GM19395 (cell line): ENCODE data around the gene DMRTC2.

Experiments used
- ATAC-seq: cut with Tn5 transposase; IDR thresholded peaks from one replicate; pipeline ENCODE4 v1.9.1; 2021; ENCODE audit warnings: mild to moderate bottlenecking, moderate library complexity; ENCODE audit not compliant: unreplicated experiment

Gene DMRTC2

DNA sequence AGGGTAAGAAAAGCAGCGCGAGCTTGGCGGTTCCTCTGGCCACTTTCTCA, at the start of gene DMRTC2:
Gene DMRTC2, plus strand, starts transcription at position 42 of the 50 bp plus-strand sequence. CDS start 2,387 bp downstream, outside the sequence.
- ATAC-seq: no peak

DNA sequence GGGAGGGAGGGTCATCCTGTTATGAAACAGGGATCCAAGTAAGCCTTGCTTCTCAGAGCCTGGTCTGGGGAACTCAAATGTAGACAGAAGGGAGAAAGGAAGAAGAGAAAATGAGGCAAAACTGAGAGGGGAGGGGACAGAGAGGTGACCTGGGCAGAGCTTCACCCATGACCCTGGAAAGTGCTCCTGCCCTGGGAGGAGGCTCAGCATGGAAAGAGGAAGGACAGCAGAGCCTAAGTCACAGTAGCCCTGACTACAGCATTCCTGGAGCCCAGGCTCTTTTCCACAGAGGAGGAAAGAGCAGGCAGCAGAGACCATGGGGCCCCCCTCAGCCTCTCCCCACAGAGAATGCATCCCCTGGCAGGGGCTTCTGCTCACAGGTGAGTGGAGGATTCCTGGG, 48.5 kb upstream of the DMRTC2 start, which contains the start of gene CEACAM3:
Gene CEACAM3, plus strand, starts transcription at position 226 of the 400 bp plus-strand sequence. Its CDS starts 91 bp downstream, at position 317.
- no peak for ATAC-seq

DNA sequence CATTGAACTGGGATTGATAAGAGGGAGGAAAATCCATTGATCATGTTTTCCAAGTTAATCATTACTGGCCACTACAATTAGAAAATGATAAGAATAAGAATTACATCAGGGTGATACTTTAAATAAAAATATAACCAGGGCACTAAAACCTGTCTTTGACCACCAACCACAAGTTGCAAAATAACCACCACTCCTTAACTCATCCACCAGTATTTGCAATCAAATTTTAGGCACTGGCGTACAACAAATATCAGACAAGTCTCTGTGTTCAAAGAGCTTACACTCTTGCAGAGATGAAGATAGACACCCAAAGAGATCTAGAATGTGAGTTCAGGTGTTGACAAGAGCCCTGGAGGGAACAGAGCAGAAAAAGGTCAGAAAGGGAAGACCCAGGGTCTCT, 47.9 kb upstream of the DMRTC2 start:
- no peak for ATAC-seq

DNA sequence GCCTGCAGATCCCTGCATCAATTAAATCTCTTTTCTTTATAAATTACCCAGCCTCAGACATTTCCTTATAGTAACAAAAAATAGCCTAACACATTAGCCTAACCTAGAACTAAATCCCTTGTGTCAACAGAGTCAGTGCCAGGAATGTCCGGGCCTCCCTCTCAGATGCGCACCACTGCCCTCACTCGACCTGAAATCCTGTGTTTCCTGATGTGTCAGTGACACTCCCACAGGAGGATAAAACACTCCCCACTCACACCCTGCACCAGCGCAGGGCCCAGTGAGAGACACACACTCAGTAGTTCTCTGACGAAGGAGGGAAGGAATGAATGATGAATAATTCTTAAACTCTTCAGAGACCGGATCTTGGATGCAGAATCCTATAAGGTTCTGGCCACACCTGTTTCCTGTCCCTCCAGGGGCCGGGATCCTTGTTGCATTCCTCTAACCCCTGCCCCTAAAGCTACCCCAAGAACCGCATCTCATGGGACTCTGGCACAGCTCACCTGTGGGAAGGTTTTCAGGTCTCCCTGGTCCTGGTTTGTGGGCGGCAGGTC, 45.3 kb upstream of the DMRTC2 start:
- ATAC-seq: no peak

DNA sequence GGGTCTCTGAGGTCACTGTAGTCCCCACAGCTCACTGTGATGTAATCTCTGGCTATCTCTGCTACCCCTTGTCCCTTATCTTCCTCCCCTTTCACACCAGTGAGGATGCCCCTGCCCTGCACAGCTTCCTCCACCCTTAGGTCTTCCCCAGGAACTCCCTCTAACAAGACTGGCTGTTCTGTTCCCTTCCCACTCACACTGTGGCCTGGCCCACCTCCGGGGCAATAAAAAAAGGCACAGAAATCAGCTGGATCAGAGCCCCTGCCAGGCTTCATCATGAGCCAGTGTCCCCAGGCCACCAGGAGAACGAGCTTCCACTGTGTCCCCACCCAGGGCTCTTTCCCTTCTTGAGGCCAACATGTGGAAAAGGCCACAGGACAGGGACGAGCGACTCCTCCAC, 43.8 kb upstream of the DMRTC2 start:
- ATAC-seq: no peak

DNA sequence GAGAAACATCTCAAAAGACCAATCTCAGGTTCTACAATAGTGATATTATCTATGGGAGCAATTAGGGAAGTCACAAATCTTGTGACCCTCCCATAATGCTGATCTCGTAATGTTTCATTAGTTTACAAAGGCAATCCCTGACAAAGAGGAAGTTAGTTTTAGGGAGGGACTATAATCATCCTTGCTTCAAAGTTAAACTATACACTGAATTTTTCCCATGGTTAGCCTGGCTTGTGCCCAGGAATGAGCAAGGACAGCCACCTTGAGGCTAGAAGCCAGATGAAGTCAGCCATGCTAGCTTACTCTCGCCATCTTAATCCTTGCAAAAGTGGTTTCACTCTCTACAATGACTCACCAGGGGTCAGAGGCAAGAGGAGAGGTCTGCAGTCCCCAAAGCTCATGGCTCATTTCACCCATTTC, 43.0 kb upstream of the DMRTC2 start:
- ATAC-seq: no peak

DNA sequence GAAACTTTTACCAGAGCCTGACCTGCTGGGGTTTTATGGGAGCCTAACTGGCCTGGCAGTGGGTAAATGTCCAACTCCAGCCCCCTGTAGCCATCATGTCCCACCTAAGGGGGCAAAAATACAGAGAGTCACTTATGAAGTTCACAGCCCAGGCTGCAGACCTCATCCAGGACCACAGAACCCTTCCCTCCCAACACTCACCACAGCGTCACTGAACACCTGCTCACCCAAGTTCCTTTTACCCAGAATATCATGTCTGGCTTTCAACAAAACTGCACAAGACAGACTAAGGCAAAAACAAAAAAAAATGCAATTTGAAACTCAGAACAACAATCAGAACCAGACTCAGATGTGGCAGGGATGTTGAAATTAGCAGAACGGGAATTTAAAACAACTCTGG, 42.1 kb upstream of the DMRTC2 start:
- no peak for ATAC-seq

DNA sequence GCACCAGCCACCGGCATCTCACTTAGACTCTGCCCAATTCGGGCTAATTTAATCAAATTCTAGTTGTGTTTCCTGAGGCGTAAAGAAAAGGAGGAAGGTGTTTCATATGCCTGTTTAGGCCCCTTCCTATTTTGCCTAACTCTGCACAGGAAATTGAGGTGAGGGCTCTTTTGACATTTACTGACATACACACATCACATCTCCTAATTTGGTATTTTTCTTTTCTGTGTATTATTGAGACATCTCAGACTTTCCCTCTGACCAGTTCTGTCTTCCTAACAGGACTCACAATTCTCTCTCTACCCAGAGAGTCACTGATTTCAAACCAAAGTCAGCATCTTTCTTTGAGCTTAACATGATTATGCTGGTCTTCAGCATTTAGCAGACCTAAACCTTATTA, 40.5 kb upstream of the DMRTC2 start:
- ATAC-seq: no peak

DNA sequence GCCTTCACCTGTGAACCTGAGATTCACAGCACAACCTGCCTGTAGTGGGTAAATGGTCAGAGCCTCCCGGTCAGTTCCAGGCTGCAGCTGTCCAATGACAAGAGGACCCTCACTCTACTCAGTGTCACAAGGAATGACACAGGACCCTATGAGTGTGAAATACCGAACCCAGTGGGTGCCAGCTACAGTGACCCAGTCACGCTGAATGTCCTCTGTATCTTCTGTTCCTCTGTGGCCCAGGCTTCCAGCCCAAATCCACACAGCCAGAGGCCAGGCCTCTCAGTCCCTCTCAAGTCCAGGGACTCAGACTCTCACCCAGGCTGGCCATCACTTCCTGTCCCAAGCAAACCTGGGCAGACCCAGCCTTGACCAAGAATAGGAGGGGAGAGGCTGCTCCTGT, 37.7 kb upstream of the DMRTC2 start:
- ATAC-seq: no peak

DNA sequence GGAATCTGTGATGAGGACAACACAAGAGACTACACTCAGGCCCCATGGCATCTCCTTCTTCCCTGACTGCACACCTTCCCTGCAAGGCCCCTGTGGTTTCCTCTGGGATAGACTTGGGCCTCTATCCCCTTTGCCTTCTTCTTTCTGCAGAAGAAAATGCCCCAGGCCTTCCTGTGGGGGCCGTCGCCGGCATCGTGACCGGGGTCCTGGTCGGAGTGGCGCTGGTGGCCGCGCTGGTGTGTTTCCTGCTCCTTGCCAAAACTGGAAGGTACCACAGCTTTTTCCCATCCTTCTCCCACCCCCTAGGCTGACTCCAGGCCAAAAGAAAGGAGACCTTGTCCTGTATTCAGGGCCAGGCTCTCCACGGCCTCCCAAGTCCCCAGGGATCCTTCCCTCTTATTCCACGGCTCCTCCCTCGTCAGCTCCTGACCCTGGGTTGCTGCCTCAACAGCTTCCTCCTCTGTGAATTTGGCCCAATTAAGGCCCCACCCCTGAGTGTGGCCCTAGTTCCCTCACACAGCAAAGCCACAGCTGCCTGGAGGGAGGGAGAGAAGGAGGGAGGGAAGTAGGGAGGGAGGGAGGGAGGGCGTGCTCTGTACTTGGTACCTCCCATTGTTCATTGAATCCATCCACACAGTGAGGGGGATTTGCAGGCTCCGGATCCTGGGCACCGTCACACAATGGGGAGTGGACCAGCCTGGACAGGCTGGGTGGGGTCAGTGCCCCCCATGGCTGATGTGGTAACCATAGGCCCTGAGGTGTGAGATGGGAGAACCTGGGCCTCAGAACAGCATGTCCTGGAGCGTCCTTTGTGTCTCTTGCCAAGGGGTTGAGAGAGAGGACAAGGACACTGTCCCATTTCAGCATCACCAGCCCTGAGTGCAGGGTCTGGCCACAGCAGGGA, 35.9 kb upstream of the DMRTC2 start:
- ATAC-seq: no peak

DNA sequence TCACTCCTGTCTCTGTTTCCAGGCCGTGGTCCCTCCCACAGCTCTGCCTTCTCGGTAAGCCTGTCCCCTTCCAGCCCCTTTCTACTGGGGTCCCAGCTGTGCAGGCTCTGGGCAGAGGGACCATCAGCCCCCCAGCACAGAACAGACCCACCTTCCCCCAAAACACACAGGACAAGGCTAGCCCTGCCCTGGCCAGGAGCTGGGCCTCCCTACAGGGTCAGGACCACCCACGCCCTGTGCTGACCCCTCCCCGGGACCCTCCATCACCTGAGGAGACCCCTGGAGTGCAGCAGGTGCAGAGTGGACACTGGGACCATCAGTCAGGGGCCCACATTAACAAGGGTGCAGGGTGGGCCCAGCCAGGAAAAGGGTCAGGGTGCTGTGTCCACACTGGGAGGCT, 34.5 kb upstream of the DMRTC2 start:
- no peak for ATAC-seq

DNA sequence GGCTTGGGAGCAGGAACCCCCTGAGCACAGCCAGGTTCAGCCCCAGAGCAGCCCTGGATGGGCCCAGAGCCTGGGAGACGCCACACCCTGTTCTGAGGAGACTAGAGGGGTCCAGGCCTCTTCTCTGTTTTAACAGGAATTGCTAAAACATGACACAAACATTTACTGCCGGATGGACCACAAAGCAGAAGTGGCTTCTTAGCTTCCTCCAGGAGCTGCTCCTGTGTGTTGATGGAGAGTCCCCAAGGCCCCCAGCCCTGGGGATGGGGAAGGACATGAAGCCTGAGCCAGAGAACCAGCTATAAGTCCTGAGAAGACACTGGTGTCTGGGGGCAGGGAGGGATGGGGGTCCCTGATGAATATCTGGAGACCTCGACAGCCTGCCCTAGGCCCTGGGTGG, 33.8 kb upstream of the DMRTC2 start:
- ATAC-seq: no peak

DNA sequence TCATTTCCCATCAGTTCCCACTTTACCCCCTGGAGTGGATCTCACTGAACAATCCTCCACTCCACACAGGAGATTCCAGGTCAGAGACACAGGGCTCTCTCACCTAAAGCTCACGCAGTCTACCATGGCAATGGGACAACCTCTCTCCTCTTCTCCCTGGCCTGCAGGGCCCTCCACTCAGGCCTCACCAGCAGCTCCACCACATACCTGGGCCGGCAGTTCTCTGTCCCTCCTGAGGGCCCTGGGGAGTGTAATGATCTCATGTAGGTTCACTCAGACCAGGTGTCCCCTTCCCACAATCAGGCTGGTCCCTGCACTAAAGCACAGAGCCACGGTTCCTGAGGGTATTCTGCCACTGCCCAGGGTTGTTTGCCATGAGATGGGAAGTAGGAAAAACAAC, 32.9 kb upstream of the DMRTC2 start:
- ATAC-seq: no peak

DNA sequence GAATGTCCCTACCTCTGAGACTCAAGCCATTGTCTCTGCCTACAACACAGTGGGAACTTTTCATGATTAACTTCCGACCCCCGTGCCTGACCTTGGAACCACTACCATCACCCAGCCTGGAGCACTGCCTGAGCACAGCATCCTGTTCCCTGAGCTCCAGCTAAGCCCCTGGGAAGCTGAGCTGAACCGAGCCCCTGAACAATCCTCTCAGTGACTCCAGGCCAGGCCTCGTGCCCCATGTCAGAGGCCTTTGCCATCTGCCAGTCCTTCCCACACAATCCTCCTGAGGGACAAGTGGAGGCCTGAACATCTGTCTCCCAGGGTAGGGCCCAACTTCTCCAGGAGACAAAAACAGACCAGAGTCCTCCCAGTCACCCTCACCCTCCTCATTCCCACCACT, 30.9 kb upstream of the DMRTC2 start:
- ATAC-seq: no peak

DNA sequence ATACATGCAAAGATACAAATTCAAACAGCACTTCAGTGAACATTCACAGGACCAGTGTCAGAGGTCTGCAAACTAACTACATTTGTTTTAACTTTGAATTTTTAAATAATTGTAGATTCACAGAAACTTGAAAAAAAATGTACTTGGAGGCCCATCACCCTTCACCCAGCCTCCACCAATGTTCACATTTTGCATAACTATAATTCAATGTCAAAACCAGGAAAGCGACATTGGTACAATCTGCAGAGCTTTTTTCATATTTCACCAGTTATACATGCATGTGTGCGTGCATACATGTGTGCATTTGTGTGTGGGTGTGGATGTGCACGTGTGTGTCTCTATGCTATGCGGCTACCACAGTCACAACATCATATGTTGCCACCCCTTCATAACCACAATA, 29.5 kb upstream of the DMRTC2 start:
- ATAC-seq: no peak

DNA sequence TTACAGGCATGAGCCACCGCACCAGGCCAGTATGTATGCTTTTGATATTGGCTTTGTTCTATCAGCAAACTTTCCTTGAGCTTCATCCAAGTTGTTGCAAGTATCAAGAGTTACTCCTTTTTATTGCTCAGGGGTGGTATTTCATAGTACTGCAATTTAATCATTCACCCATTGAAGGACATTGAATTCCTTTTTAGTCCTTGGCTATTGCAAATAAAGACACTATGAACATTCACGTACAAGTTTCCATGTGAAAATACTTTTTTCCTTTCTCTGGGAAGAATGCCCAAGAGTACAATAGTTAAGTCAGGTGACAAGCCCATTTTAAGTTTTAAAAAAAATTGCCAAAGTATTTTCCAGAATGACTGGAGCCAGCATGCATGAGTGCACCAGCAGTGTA, 28.1 kb upstream of the DMRTC2 start:
- ATAC-seq: no peak

DNA sequence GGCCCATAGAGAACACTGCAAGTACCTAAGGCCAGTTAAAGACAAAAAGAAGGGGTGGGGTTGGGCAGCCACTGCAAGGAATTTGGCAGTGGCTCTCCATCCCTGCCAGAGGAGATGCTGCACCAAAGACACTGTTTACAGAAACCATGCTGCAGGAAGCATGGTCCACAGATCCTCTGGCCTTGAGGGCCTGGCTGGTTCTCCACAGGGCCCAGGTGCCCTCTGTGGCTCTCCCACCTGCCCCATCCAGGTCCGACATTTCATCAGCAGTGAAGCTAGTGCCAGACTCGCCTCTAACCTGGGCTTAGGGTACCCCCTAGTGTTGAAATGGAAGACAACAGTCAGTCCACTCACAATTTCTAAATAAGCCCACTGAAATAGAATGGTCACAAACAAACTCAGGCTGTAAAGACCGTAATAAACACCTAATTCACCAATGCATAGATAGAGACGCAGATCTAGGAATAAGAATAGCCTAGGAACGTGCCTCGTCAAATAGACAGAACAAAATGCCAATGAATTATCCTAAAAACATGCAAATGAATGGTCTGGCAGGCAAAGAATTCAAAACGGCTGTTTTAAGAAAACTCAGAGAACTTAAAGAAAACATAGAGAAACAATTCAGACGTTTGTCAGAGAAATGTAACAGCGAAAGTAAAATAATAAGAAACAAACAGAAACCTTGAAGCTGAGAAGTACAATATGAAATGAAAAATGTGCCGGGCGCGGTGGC, 23.7 kb upstream of the DMRTC2 start:
- ATAC-seq: no peak

DNA sequence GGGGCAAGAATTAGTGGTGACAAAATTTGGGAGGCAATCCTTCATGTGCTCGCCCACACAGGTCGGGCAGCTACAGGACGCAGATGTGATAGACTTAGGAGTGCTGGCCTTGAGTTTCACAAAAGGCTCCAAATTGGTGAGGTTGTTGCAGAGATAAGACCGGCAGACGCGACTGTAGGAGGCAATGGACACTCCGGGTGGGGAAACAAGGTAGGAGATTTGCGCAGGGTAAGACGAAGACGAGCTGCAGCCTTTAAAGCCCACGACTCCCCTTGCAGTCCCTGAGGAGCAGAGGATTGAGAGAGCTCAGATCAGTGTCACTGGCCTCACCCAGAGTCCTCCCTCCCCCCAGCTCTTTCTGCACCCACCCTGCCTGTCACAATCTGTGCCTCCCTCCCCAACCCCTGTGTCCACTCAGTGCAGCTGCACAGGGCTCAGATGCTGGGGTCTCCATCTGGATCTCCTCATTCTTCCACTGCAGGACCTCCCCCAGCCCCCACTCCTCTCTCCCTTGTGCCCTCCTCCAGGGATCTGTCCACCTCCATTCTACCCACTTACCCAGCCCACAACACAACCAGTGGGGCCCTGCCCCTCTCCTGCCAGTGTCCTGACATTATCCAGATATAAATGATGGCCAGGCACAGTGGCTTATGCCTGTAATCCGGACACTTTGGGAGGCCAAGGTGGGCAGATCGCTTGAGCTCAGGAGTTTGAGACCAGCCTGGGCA, 6.7 kb upstream of the DMRTC2 start:
- ATAC-seq: no peak

DNA sequence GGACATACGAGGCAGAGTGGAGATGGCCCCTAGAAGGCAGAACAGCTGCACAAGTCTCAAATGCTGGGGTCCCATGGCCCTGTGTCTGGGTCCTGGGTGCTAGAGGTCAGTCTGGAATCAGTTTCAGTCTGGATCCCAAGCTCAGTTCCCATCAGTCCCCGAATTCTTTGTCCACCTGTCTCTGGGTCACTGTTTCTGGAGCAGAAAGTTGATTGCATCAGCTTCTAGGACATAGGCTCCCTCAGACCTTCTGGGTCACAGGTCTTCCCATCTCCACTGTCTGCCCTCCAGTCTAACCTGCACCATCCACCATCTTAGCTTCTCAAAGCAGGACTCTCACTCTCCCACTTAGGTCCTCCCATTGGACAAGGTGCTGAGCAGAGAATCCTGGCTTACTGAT, 5.6 kb upstream of the DMRTC2 start:
- no peak for ATAC-seq

DNA sequence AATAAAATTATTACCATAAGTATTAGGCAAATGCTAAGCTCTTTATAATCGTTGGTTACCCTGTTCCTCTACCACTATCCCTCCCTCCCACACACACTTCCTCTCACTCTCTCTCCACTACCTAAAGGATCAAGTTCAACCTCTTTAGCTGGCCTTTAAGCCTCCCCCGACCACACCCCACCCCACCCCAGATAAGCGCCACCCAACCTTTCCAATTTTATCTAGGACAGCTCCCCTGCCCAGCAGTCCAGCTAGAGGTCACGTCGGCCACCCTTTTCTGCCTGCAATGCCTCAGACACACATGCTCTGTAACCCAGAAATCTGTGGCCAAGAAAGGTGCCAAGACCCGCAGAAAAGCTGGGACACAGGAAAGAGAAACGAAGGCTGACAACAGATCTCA, 1.5 kb upstream of the DMRTC2 start:
- no peak for ATAC-seq

DNA sequence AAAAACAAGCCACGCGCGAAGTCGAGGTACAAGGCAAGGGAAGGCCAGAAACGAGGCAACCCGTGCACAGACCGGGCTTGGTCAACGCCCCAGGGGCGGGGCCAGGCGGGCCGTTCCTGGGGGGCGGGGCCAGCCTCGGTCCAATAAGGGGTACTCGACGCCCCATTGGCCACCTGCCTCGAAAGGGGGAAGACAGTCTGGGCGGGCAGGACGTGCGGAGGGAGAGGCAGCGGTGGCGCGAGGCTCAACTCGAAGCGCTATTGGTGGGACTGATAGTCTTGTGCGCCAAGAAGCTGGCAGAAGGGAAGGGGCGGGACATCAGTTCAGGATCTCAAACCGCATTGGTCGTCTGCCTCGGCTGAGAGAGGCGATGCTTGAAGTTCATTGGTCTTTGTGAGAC, 241 bp upstream of the DMRTC2 start, which contains the start of gene LYPD4:
Gene LYPD4, minus strand, starts transcription at position 83 of the 400 bp plus-strand sequence. CDS start 5,398 bp downstream, outside the sequence.
- no peak for ATAC-seq
